ENCODE data around the gene UHRF1.
A peak's percentile ranks its signal among the peaks of the same experiment; 100 is the strongest.
"Not testable (repeated sequence)": the region's sequence is repeated elsewhere in the genome, so short reads cannot be mapped to it uniquely, and the experiment has no call there.

UHRF1 gene

DNA sequence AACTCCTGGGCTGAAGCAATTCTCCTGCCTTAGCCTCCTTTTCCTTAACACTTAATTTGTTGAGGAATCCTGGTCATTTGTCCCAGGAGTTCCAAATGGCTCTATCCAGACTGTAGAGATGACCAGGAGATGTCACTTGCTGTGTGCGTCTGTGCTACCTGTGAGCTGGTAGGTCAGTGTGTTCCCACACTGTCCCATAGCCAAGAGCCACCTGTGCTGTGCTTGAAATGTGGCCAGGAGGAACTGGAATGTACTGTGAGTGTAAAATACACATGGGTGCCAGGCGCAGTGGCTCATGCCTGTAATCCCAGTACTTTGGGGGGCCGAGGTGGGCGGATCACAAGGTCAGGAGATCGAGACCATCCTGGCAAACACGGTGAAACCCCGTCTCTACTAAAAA is 30.2 kb downstream of the UHRF1 start:
- DNase-seq = no peak

DNA sequence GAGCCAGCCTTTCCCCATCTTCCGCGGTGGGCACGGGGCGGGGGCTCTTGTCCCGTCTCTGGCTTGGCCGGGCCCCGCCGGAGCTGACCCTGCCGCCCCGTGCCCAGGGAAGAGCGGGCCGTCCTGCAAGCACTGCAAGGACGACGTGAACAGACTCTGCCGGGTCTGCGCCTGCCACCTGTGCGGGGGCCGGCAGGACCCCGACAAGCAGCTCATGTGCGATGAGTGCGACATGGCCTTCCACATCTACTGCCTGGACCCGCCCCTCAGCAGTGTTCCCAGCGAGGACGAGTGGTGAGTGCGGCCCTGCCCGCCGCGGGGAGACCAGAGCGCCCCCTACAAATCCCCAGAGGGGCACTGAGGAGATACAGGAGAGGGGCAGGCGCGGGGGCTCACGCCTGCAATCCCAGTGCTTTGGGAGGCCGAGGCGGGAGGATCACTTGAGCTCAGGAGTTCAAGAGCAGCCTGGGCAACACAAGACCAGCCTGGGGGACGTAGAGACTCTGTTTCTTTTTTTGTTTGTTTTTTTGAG is 32.4 kb downstream of the UHRF1 start:
- not testable (repeated sequence) for DNase-seq

- not testable (repeated sequence) for DNase-seq
Measured at GRCh38 chr19:4950650-4951049, 41.3 kb downstream of the UHRF1 start.

DNA sequence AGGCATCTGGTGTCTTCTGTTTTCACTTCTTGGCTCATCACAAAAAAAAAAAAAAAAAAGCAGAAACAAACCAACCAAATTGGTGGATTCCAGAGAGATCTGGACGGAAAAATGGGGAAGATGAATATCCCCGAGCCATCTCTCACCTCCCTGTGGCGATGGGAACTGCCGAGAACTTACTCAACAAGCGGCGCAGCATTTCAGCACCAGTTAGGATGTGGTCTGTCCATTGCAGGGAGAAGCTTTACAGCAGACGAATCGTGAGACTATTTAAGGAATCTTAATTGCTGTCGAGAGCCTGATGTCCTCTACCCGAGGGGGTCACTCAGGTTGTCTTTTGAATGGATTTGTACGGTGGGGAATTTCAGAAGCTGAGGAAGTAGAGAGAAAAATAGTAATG is 42.4 kb downstream of the UHRF1 start:
- no peak for DNase-seq

GRCh38 chr19:4952945-4953344 is 43.6 kb downstream of the UHRF1 start:
- no peak for DNase-seq

- not testable (repeated sequence) for DNase-seq
Measured at GRCh38 chr19:4954320-4955149, 45.2 kb downstream of the UHRF1 start.

GRCh38 chr19:4955274-4955673 is 46.0 kb downstream of the UHRF1 start:
- no peak for DNase-seq

- no peak for DNase-seq
Measured at GRCh38 chr19:4957981-4958380, 48.7 kb downstream of the UHRF1 start.

GRCh38 chr19:4962085-4962619 is 52.9 kb downstream of the UHRF1 start:
- DNase-seq = no peak

GRCh38 chr19:4965061-4965460 is 55.8 kb downstream of the UHRF1 start:
- no peak for DNase-seq

- no peak for DNase-seq
Measured at GRCh38 chr19:4966591-4966990, 57.3 kb downstream of the UHRF1 start.

- no peak for DNase-seq
Measured at GRCh38 chr19:4967738-4968461, 58.6 kb downstream of the UHRF1 start.

DNA sequence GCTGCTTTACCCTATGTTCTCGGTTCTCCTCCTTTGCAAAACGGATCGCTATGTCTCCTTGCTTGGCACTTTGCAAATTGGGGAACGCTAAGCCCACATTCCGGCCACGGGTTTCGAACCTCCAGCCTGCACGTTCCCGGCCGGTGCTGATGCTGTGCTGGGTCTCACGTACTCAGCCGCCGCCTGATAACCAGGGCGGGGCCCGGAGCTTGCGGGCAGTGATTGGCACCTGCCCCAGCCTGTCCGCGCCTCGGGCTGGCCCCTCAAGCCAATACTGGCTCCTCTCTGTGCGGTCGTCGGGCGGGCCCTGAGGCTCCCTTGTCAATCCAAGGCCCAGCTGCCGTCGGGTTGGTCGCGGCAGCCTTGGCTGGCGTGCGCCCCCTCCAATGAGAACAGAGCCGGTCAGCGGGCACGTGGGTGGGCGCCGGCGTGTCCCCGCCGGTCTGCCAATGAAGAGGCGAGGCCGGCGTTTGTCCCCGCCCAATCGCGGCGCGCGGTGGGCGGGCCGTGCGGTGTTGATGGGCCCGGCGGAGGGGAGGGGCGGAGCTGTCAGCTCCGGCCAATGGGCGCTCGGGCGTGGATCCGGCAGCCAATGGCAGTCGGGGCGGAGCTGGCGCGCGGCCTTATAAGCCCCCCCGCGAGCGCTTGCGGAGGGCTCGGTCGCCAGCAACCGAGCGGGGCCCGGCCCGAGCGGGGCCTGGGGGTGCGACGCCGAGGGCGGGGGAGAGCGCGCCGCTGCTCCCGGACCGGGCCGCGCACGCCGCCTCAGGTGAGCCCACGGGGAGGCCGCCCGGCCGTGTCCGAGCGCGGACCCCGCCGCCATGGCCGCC is 59.4 kb downstream of the UHRF1 start, which contains the start of gene KDM4B:
TSS of gene KDM4B (plus strand) at position 652 of the 830 bp plus-strand sequence. CDS start 63,778 bp downstream, outside the sequence.
- DNase-seq = peak; percentile 98

DNA sequence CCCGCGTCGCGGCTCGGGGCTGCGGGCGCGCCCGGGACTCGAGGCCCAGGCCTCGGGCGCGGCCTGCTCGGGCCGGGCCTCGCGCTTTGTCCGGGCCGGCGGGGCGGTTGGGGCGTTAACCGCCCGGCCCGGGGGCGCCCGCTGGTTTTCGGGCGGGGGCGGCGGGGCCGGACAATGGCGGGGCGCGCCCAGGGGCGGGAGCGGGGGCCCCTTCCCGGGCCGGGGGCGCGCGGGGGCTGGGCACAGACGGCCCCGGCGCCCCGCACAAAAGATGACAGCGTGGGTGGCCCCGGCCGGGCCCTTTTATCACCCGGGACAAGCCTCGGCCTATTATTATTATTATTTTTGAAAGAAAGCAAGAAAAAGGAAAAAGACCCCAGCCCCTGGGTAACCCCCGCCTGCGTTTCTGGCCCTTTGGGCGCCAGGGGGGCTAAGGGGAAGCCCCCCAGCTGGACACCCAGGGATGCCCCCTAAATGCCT is 60.0 kb downstream of the UHRF1 start:
- no peak for DNase-seq

DNA sequence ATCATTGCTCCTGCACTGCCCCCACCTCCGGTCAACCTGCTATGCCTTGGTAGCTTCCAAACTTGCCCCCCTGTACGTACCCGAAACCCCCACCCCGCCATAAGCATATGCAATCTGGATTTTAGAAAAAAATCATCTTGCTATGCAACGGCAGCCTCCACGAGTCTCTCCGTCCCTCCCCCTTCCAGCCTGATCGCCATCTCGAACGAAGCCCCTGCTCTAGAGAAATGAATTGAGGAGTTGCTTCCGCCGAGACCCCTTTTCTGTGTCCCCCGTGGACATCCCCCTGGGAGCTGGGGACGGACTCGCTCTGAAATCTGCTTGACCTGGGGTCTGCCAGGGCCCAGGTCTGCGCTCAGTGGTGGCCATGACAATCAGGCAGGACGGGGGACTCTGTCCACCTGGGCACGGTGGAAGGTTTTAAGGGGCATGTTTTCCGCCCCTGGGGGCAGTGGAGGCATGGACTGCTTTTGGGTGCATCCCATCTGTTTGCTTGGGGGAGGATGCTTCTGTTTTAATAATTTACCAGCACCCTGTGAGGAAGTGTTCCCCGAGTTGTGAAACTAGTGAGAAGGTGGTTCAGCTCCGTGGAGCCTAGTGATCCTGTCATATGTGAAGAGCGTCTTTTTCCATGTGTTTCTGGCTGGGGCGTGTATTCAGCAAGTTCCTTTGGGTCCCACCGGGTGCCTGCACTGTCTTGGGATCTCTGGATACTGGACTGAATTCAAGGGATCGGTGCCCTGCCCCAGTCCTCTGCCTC is 60.7 kb downstream of the UHRF1 start:
- no peak for DNase-seq

DNA sequence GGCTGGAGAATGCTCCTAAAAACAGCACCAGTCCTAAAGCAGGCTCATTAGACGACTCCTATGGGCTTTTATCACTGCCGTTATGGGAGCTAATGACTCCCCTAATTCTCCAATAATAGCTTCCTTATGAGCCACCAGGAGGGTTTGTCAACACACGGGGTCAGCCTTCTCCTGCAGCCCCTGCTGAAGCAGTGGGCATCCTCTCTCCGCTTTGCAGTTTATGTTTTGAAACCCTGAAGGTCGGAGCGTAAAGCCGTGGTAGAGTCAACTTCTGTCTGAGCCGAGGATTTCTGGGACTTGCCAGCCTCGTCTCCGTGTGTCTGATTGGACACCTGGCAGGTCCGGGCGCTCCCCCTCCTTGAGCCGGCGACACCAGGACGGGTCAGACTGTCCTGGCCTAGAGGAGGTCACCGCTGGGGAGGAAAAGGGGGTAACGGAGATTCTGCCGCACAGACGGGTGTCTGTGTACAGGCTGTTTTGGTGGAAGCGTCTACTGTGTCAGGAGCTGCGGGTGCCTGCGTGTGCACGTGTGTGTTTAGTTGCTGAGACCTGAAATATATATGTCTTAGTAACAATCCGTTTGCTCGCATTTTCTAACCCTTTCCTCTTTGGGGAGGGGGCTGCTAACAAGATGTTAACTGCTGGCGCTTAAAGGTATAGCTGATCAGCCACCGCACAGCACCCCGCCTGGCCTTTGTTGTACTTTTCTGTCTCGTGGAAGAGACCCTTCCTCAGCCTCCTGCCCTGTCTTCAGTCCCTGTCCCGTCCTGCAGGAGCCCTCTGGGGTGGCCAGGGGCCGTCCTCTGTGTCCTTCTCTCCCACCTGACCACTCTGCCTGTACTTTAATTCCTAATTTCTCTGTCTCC is 61.5 kb downstream of the UHRF1 start:
- DNase-seq = no peak

DNA sequence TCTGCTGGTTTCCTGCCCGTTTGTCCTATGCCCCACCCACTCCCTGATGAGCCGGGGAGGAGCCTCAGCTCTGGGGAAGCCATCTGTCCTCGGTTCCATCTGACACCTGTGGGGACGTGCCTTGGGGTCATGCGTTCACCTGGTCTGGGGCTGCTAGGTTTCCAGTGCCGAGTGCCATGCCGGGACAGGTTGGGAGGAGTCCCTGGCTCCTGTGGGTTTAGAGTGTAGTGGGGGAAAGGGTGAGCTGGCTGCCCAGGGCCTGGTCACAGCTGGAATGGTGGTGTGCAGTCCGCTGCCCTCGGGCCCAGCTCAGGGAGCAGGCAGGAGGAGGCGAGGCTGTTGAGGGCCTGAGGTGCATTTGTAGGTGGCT is 62.1 kb downstream of the UHRF1 start:
- DNase-seq = peak; percentile 41

- DNase-seq = no peak
Measured at GRCh38 chr19:4971816-4972495, 62.7 kb downstream of the UHRF1 start.

GRCh38 chr19:4972509-4973230 is 63.4 kb downstream of the UHRF1 start:
- no peak for DNase-seq

All from stimulated activated CD4-positive, alpha-beta T cell treated with anti-CD3 and anti-CD28 coated beads, Interleukin-4, amount 100 ng/mL, for 1 hour (primary cell).